SHP77 treated with DMSO at 0.1 percent for 48 hours (cell line): Measurements from ENCODE around the gene GSTT4.
"Not testable (repeated sequence)": the region's sequence is repeated elsewhere in the genome, so short reads cannot be mapped to it uniquely, and the experiment has no call there.

ENCODE experiments used
- DNase-seq: peaks from one replicate; lab custom pipeline; 2025; lab: John Stamatoyannopoulos, UW

The GSTT4 gene

DNA sequence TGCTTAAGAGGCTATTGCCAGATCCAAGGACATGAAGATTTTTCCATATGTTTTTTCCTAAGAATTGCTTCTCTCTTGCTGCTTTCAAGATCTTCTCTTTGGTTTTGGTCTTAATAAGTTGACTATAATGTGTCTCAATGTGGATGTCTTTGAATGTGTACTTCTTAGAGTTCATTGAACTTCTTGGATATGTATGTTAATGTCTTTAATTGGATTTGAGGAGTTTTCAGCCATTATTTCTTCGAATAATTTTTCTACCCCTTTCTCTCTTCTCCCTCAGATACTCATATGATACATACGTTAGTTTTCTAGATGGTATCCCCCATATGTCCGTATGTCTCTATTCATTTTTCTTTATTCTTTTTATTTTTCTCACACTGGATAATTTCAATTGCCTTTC lies 19.1 kb upstream of the GSTT4 start:
- no peak for DNase-seq

DNA sequence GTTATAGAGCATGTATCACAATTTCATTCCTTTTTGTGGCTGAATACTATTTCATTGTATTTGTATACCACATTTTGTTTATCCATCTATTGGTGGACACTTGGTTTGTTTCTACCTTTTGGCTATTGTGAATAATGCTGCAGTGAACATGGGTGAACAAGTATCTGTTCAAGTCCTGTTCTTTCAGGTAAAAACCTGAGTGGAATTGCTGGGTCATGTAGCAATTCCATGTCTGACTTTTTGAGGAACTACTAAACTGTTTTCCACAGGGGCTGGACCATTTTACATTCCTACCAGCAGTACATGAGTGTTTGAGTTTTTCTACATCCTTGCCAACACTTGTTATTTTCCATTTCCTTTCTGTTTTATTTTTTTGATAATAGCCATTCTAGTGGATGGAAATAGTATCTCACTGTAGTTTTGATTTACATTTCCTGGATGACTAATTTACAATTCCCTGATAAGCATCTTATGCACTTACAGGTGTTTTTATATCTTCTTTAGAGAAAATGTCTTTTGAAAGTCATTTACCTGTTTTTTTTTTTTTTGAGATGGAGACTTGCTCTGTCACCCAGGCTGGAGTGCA lies 18.0 kb upstream of the GSTT4 start:
- no peak for DNase-seq

DNA sequence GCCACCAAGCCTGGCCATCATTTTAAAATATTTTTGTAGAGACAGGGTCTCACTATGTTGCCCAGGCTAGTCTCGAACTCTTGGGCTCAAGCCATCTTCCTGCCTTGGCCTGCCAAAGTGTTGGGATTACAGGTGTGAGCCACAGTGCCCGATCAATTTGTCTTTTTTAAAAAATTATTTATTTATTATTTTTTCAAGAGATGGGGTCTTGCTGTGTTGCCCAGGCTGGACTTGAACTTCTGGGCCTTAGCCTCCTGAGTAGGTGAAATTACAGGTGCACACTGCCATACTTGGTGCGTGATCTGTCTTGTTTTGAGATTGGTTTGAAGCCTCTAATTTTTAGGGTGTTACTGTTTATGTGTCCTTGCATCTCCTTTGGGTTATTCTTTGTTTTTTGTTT lies 16.1 kb upstream of the GSTT4 start:
- no peak for DNase-seq

DNA sequence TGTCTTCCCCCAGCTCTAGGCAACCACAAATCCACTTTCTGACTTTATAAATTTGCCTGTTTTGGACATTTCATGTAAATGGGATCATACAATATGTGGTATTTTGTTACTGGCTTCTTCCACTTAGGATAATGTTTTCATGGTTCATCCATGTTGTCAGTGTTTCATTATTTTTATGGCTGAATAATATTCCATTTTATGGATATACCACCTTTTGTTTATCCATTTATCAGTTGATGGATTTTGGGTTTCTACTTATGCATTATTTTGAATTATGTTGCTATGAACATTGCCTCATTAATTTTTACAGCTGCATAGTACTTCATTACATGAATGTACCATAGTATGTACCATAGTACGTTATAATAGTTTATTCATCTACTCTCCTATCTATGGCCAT lies 10.9 kb upstream of the GSTT4 start:
- no peak for DNase-seq

DNA sequence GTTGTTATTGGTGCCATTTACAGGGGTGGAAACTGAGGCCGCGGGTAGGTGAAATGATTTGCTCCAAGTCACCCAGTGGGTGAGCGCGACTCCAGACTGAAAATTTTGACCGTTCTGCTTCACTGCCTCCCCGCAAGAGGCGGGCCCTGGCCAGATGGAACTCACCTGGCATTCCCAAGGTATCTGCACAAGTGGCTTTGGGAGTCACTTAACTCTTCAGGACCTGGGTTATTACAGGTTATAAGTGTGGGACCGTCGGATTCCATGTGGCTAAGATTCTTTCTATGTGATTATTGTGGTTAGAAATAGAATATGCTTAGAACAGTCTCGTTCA lies 6.4 kb upstream of the GSTT4 start:
- DNase-seq, result no peak

DNA sequence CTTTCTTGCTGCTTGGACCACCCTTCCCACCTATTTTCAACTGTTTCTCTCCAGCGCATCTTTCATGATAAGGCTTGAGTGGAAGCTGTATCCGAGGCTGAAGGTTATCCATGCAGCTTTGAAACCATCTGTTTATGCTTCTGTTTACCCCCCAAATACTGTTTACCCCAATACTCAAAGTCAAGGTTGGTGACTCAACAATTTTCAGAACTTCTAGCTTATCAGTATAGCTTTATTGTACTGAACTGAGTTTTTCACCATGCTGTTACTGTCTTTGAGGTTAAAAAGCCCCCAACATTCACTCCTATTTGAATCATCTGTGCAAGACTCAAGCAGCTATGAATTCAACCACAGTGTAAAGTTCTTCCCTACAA lies 4.8 kb upstream of the GSTT4 start:
- DNase-seq, result no peak

DNA sequence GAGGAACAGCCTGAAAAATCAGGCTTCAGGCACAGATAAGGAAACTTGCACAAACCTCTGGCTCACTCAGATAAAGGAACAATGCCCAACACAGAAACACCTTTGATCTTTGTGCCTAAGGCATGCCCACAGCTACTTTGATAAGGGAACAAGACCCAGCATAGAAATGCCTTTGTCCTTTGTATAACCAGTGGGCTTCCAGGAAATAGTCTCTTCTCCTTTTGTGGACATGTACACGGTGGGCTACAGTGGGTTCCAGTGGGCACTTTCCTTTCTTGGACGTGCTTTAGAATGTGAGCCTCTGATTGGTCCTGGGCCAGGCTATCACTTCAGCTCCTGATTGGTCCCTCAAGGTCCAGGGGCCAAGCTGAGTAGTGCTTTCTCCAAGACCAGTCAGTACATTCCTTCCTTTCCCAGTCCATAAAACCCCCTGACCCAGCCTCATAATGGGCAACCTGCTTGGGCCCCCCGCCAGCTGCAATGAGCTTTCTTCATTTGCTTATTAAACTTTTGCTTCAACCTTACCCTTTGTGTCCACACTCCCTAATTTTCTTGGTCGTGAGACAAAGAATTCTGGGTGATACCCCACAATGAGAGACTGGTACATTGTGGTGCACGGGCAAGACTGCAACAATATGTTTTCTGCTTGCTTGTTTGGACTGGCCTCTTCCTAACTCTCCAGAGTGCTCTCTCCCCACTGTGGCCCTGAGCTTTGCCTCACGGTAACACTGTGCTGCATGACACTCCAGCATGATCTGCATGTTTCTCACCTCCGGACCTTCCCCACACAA lies 4.2 kb upstream of the GSTT4 start:
- no peak for DNase-seq

DNA sequence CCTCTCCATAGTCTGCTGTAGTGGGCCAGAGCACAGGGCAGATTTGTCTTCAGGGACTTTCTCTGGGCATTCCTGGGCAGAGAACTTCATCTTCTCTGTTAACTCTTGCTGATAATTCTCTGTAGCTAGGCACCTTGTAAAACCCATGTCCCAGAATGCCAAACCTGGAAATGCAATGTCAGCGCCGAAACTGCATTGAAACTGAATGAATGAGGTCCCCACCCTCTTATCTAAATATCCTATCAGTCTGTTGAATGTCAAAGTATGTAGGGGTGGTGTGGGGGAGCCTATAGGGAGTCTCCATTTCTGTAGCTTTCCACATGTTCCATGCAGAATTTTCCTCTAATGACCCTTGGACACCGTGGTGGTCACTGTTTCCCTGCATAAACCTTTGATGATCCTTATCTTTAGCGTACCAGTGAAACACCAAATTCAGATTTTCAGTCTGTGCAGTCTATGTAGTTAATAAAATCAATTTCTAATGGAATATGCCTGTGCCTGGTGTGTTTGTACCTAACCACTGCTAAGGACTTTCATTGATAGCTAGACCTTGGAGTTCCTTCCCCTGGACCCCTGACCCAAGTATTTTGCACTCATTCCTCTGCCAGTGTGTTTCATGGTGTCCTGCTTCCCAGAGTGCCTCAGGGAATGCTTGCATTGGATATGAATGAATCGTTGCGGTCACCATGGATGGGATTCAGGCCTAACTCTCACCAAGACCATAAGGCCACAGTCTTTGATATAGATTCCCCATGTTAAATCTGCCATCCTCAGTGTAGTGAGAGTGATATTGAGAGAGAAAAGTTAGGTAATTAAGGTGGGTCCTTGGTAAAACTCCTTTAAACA lies 3.4 kb upstream of the GSTT4 start:
- no peak for DNase-seq

DNA sequence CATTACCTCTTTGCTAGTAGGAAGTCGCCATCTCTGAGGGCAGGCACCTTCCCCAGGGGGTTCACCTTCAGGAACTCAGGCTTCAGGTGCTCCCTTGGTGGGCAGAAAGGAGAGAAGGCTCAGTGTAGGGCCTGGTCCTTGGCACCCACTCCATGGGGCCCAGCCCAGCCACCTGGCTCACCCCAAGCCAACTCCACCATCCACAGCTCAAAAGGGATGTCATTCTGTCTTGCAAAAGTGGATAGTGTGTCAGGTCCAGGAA lies 2.7 kb upstream of the GSTT4 start:
- DNase-seq, result no peak

DNA sequence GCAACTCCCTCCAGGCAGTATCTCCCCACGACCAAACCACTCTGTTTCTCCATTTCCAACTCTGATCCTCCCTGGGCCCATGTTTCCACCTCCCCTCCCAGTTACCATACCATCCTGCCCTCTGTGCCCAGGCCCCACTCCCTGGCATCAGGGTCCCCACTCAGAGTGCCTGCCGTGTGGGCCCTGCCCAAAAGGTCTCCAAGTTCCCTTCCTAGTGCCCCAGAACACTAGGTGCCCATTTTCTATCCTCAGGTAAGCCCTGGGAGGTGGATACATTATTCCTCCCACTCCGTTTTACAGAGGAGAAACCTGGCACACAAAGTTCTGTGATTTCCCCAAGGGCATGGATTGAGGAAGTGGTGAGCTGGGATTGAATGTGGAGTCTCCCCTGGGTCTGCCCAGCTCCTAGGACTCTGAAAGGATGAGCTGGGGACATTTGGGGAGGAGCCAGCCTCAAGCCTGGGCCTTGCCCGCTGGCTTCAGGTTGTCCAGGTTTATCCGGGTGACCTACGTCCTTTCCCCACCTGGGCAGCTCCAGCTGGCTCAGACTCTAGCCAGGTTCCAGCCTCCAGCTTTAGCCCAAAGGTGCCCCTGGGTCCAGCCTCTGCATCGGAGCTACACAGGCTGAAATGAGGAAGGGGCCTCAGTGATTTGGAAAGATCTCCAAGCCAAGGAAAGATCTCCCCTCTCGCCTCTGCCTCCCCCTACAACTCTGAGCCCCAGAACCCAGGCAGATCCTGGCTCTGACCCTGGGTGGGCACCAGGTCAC lies 2.2 kb upstream of the GSTT4 start:
- no peak for DNase-seq

DNA sequence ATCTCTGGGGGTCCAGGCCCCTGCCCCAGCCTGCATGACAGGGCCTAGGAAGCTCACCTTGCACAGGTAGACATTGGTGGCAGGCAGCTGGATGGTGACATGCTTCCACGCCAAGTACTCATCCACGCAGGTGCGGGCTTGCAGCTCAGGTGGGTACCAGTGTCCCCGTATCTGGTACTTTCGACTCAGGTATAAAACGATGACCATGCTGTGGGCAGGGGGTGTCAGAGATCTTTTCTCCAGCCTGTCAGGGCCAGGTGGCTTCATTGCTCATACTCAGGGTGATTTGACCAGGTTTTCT lies 1.6 kb upstream of the GSTT4 start:
- DNase-seq, result no peak

DNA sequence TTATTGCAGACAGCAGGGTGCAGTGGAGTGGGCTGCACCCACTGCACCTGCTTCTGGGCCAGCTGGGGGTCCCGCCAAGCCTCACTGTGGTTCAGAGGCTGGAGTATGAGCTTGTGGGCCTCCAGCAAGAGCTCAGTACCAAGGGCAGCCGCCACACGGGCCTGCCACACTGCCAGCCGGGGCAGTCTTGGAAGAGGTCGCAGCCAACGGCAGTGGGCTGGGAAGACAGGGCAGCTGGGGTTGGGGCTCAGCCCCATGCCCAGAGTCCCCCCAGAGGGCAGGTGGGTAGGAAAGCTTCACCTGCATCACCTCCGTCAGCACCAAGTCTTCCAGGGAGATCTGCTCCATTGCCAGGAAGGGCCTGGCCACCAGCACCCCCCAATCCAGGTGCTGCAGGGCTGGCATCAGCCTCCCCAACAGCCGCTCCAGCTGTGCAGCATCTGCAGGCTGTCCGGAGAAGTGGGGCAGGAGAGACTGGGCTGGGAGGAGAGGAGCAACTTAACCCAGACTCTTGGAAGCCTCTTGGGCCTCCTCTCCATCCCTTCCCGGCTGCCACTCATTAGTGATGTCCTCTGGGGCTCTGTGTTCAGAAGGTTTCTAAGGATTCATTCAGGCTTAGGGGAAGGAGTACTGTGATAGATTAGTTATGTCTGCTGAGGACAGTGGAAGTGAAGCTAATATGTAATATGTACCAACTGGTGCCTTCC lies 1.1 kb upstream of the GSTT4 start:
- DNase-seq, result no peak

DNA sequence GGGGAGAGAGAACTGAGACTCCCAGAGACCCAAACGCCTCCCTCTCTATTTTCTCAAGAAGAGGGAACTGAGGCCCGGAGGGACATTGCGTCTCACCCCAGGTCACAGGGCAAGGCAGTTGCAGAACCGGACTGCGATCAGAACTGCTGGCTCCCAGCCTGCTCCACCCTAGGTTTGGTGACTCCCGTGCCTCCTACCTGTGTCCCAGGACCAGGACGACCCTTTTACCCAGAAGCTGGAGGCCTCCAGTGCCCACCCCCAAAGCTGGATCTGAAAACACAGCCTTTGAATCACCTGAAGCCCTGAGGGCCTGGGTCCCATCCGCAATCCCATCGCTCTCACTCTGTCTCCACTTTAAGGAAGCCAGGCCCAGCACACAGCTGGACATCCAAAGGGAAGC lies 1.4 kb downstream of the GSTT4 start:
- no peak for DNase-seq

DNA sequence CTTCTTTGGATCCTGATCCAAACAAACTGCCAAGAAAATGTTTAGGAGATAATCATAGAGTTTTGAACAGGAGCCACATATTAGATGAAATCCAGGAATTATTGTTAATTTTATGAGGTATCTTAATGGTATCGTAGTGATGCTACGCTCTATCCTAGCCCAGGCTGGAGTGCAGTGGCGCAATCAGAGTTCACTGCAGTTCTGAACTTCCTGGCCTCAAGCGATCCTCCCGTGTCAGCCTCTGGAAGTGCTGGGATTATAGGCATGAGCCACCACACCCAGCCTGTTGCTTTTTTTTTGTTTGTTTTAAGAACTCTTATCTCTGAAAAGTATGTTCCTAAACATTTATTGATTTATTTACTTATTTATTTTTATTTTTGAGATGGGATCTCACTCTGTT lies 2.4 kb downstream of the GSTT4 start:
- no peak for DNase-seq

DNA sequence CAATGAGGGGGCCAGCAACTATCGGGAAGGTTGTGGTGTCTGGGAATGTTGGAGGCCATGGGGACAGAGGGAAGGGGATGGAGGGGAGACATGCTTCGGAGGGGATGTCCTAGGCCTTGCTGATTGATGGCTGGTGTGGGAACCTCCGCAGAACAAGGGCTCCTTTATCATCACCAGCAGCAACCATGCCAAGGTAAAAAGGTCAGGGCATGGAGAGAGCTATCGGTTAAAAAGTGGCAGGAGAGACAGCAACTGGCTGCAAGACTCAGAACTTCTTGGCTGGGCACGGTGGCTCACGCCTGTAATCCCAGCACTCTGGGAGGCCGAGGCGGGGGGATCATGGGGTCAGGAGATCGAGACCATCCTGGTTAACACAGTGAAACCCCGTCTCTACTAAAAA lies 3.0 kb downstream of the GSTT4 start:
- DNase-seq, result no peak

DNA sequence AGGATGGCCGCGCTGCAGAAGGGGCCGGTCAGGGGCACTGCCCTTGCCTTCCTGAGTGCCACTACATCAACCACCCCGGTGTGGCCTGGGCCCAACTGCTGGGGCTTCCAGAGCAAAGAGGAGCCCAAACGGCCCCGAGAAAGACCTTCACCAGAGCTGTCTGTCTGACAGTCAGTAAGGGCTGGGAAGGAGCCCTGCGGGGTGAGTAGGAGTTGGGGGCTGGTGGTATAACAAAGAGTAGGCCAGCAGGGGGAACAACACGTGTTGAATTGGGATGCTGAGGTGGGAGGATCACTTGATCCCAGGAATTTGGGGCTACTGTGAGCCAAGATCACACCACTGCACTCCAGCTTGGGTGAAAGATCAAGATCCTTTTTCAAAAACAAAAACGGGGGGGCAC lies 3.9 kb downstream of the GSTT4 start:
- no peak for DNase-seq

DNA sequence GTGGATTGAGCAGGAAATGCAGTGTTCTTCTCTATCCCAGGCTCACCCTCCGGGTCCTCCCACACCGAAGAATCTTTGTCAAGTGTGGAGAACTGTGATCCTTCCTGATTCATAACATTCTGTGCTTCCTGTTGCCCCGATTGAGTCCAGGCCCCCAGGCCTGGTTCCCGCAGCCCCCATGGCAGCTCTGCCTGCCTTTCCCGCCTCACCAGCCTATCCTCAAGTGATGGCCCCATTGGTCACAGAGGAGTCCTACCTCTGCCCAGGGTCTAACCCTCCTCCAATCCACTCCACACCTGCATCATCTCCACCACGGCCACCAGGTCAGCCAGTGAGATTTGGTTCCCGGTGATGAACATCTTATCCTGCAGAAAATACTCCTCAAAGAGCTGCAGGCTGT lies 5.5 kb downstream of the GSTT4 start:
- not testable (repeated sequence) for DNase-seq

DNA sequence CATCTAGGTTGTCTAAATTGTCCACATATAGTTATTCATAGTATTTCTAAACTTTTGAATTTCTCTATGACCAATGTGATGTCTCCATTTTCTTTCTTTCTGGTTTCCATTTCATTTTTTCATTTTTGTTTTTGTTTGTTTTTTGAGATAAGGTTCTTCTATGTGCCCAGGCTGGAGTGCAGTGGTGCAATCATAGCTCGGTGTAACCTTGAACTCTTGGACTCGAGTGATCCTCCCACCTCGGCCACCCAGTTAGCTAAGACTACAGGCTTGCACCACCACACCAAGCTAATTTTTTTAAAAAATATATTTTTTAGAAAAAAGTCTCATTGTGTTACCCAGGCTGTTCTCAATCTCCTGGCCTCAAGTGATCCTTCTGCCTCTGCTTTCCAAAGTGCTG lies 8.2 kb downstream of the GSTT4 start:
- DNase-seq, result no peak

DNA sequence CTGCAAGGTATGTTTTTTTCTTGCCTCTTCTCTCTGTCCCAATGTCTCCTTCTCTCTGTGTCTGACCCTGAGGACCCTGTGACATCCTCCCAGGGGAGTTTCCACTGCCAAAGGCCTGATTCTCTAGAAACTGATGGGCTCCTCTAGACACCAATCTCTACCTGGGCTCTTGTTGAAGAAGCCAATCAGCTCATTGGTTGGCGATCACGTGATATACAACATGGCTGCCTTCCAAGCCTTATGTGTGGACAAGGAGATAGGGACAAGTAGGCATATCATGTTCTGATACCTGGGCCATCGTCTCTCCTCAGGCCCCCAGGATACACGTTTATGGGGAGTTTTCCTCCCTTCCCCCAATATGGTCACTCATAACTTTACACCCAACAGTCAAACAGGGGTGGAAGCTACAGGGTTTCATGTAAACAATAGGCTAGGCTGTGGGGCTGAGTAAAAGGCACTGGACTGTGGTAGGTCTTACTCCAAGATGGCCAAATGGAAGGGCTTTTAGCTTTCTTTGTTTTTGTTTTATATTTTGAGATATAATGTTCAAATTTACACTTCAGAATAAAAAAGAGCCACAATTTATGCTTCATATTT lies 11.6 kb downstream of the GSTT4 start:
- DNase-seq, result not testable (repeated sequence)

DNA sequence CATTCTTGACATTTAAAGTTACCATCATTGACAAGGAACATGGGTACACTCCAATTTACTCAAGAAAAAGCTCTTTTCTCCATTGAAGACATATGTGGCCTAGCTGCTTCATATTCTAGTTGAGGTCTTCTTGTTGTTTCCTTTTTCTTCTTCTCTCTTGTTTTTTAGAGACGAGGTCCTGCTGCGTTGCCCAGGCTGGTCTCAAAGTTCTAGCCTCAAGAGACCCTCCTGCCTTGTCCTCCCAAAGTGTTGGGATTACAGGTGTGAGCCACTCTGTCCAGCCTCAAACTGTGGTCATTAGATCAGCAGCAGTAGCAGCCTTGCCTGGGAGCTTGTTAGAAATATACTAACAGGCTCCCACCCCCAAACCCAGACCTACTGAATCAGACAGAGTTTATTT lies 12.2 kb downstream of the GSTT4 start:
- DNase-seq, result not testable (repeated sequence)

DNA sequence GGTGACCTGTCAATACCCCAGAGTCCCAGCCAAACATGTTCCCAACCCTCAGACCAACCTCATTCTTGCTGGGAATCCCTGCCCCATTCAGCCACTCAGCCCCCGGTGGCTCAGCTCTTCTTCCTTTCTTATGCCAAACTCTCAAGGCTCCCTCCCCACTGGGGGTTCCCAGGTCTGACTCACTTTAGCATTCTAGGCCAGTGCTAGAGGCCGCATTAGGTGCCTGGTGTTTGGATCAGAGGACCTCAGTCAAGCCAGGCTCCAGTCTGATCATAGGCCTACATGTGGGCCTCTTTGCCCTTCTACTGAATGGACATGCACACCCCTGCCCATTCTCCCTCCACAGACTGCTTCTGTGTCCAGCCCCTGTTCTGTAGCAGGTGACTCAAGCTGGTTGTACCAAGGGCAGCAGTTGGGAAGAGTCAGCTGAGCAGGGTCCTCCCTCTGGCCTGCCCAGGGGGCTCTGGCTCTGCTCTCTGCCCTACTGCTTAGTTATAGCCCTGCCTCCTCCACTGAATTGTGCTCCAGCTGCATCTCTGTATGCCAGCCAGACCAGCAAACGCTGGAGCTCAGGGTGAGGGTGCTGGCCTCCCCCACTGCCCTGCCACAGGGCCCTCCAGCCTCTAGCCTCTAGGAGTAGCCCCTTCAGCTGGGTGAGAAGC lies 15.5 kb downstream of the GSTT4 start:
- not testable (repeated sequence) for DNase-seq
